Measurements from ENCODE around the gene ERGIC1. TPM values are rescaled to one million over a fixed set of nuclear protein-coding genes. Genes with fewer than 3 reads are reported as not detected.

ERGIC1 gene
- total and polyA plus RNA-seq, 2 of the 13 experiments (the other 11 are each of a cell fraction or from before 2014, with no cell fraction given): 78.5 to 184 TPM

DNA sequence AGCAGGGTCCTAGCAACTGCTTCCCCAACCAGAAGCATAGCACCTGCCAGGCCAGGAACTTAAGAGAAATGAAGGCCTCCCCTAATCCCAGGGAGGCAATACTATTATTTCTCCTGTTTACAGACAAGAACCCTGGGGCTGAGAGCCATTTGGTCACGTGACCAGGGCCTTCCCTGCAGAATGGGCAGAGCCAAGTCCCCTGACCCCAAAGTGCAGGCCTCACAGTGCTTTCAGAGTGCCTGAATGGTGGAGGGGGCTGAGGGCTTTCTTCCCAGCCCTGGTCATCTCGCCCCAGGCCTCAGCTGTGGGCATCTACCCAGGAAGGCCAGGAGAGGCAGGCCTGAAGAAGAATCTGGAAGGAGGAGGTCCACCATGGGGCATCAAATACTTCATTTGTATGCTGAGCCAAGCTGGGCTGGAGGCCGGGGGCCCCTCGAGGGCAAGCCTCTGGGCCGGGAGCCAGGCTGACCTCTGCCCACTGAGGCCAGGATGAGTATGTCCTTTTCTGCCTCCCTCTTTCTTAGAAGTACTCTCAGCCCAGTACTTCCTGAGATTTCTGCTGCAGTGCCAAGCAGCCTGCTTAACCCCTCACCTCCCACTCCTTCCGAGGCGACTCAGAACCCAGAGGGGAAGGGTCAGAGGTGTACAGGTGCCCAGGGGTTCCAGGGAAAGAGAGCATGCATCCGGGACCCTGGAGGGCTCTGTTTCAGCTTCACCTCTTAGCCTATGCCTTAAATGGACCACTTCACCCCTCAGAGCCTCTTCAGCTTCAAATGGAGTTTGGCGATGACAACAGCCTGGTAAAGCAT lies 44.2 kb upstream of the ERGIC1 start (continued):
- TF ChIP-seq, protein P1, sequence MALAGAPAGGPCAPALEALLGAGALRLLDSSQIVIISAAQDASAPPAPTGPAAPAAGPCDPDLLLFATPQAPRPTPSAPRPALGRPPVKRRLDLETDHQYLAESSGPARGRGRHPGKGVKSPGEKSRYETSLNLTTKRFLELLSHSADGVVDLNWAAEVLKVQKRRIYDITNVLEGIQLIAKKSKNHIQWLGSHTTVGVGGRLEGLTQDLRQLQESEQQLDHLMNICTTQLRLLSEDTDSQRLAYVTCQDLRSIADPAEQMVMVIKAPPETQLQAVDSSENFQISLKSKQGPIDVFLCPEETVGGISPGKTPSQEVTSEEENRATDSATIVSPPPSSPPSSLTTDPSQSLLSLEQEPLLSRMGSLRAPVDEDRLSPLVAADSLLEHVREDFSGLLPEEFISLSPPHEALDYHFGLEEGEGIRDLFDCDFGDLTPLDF (CRISPR knock-in tag; IDR thresholded peaks at IDR 0.05): no peak
- TF ChIP-seq FOXC1 (CRISPR knock-in tag; IDR thresholded peaks at IDR 0.05; ENCODE audit: borderline replicate concordance) (no peak), IKZF1 (IDR thresholded peaks at IDR 0.05) (no peak), TBX2 (CRISPR knock-in tag; IDR thresholded peaks at IDR 0.05; ENCODE audit: borderline replicate concordance) (0 out of 2 replicates have a peak, but pooled peaks have one; percentile 6), ZNF609 (CRISPR knock-in tag; IDR thresholded peaks at IDR 0.05; ENCODE audit: borderline replicate concordance) (no peak), ZNF350 (CRISPR knock-in tag; IDR thresholded peaks at IDR 0.05; ENCODE audit: borderline replicate concordance, low read depth) (no peak), ZNF724P (CRISPR knock-in tag; IDR thresholded peaks at IDR 0.05; ENCODE audit: borderline replicate concordance) (no peak), ELF4 (CRISPR knock-in tag; IDR thresholded peaks at IDR 0.05; ENCODE audit: borderline replicate concordance) (no peak), MLX (CRISPR knock-in tag; IDR thresholded peaks at IDR 0.05) (peak; percentile 73), KDM2A (CRISPR knock-in tag; IDR thresholded peaks at IDR 0.05; ENCODE audit: borderline replicate concordance, low read depth) (no peak; the same call in 1 of the 2 replicates), SRY (CRISPR knock-in tag; IDR thresholded peaks at IDR 0.05) (no peak), ZNF687 (CRISPR knock-in tag; IDR thresholded peaks at IDR 0.05) (peak; percentile 90)
- TF ChIP-seq, protein P2, sequence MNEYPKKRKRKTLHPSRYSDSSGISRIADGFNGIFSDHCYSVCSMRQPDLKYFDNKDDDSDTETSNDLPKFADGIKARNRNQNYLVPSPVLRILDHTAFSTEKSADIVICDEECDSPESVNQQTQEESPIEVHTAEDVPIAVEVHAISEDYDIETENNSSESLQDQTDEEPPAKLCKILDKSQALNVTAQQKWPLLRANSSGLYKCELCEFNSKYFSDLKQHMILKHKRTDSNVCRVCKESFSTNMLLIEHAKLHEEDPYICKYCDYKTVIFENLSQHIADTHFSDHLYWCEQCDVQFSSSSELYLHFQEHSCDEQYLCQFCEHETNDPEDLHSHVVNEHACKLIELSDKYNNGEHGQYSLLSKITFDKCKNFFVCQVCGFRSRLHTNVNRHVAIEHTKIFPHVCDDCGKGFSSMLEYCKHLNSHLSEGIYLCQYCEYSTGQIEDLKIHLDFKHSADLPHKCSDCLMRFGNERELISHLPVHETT (CRISPR knock-in tag; conservative IDR thresholded peaks at IDR 0.05): no peak
- TF ChIP-seq, protein P3, sequence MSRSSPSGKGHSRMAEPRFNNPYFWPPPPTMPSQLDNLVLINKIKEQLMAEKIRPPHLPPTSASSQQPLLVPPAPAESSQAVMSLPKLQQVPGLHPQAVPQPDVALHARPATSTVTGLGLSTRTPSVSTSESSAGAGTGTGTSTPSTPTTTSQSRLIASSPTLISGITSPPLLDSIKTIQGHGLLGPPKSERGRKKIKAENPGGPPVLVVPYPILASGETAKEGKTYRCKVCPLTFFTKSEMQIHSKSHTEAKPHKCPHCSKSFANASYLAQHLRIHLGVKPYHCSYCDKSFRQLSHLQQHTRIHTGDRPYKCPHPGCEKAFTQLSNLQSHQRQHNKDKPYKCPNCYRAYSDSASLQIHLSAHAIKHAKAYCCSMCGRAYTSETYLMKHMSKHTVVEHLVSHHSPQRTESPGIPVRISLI (CRISPR knock-in tag; IDR thresholded peaks at IDR 0.05; ENCODE audit: borderline replicate concordance): no peak
